Activated CD8-positive, alpha-beta memory T cell treated with anti-CD3 and anti-CD28 coated beads, Interleukin-2, amount 10 ng/mL, durations not matched to agents 7 days and 5 days (primary cell): Measurements from ENCODE around the gene SBF2. TPM values are rescaled to one million over a fixed set of nuclear protein-coding genes. Genes with fewer than 3 reads are reported as not detected.

ENCODE experiments used
- ATAC-seq: fragments of 150-1000 bp; cut with Tn5 transposase; one replicate; pipeline ENCODE4 v1.10.0; 2021; ENCODE audit warnings: moderate library complexity
- CTCF ChIA-PET: fragments of 350-600 bp; sonication (Branson Sonifier 250); formaldehyde crosslinking; loops from one replicate; lab custom pipeline; 2021; ENCODE audit warnings: antibody characterized with exemption; lab: Charles Lee
- DNase-seq: peaks from one replicate; pipeline ENCODE4 v3.0.0-alpha.2; 2020
- H3K27ac Mint-ChIP-seq: one replicate; pipeline ENCODE4 v1.8.0; 2021; ENCODE audit warnings: mild to moderate bottlenecking, mixed read lengths
- H3K27me3 Mint-ChIP-seq: one replicate; pipeline ENCODE4 v1.8.0; 2021; ENCODE audit warnings: mixed read lengths
- H3K36me3 Mint-ChIP-seq: one replicate; pipeline ENCODE4 v1.8.0; 2021; ENCODE audit warnings: mild to moderate bottlenecking, mixed read lengths
- H3K4me1 Mint-ChIP-seq: one replicate; pipeline ENCODE4 v1.8.0; 2021; ENCODE audit warnings: mixed read lengths
- H3K4me3 Mint-ChIP-seq: one replicate; pipeline ENCODE4 v1.8.0; 2021; ENCODE audit warnings: mild to moderate bottlenecking, moderate library complexity, mixed read lengths
- H3K9me3 Mint-ChIP-seq: one replicate; pipeline ENCODE4 v1.8.0; 2022; ENCODE audit warnings: low read depth, mixed read lengths
- total RNA-seq, 2 experiments: library from RNA; stranded (reverse); gene quantifications; one replicate each; pipeline ENCODE4 v1.2.3, GENCODE V29; 2021

SBF2 gene
- total RNA-seq, 2 experiments from 2014 or later, result 4.6 to 8.3 TPM

- ATAC-seq, result no peak
- no peaks in the 10 kb centered on the region for H3K27me3 Mint-ChIP-seq
- peaks cover 5% of the 10 kb centered on the region for H3K9me3 Mint-ChIP-seq
- peaks cover 33% of the 10 kb centered on the region for H3K36me3 Mint-ChIP-seq
- no peak for DNase-seq
- no peak overlapping the region for H3K27ac Mint-ChIP-seq
- no peak overlapping the region for H3K4me3 Mint-ChIP-seq
- CTCF ChIA-PET, result interaction anchor here (1.6 to 2.6 kb wide), 2 partner anchors 10 to 201 kb away, joined by 7 to 9 read pairs; no protein-coding TSS in a partner anchor
- H3K4me1 Mint-ChIP-seq, result peaks cover 6% of the 10 kb centered on the region
Observed at GRCh38 chr11:9736365-9736764, 557.7 kb downstream of the SBF2 start.

- H3K9me3 Mint-ChIP-seq, result peaks cover 5% of the 10 kb centered on the region
- ATAC-seq, result no peak
- no peak for DNase-seq
- H3K36me3 Mint-ChIP-seq, result peaks cover 32% of the 10 kb centered on the region
- H3K27me3 Mint-ChIP-seq, result no peaks in the 10 kb centered on the region
- CTCF ChIA-PET, result no interaction called here
- peaks cover 6% of the 10 kb centered on the region for H3K4me1 Mint-ChIP-seq
- no peak overlapping the region for H3K4me3 Mint-ChIP-seq
- no peak overlapping the region for H3K27ac Mint-ChIP-seq
Observed at GRCh38 chr11:9735919-9736318, 558.1 kb downstream of the SBF2 start.

DNA sequence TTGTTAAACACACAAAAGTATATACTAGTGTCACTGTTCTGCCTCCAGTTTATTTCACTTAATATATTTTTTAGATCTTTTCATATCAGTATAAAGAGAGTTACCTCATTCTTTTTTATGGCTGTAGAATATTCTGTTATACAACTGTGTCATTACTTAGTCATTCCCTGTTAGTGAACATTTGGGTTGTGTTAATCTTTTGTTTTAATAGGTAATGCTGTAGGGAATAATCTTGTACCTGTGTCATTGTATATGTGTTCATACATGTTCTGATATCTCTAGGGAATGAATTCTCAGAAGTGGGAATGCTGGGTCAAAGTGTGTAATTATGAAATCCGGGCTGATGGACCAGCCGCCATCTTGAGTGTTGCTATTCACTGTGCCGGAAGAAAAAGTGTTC, 558.8 kb downstream of the SBF2 start:
- DNase-seq (no peak), ATAC-seq (no peak)
- peaks cover 29% of the 10 kb centered on the region for H3K36me3 Mint-ChIP-seq
- no peak overlapping the region for H3K4me3 Mint-ChIP-seq
- CTCF ChIA-PET, result interaction anchor here (1.8 kb wide), 1 partner anchor 122 kb away, joined by 5 read pairs; no protein-coding TSS in a partner anchor
- peaks cover 6% of the 10 kb centered on the region for H3K4me1 Mint-ChIP-seq
- H3K27me3 Mint-ChIP-seq, result no peaks in the 10 kb centered on the region
- H3K9me3 Mint-ChIP-seq, result peaks cover 5% of the 10 kb centered on the region
- H3K27ac Mint-ChIP-seq, result no peak overlapping the region

DNA sequence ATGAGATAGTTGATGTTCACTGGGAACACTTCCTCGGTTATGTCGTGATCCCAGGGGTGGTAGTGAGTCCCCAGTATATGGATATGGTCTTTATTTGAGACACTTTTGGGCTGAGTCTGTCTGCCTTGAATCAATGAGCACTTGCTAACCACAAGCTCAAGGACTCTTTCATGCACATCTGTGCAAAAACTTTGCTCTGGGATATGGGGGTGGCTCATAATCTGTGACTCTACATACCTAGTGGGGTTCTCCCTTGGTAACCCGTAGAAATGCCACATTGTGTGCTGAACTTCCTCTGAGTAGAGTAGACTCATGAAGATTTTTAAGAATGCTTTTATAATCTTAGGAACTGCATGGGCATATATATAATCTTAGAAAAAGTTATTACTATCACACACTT, 560.8 kb downstream of the SBF2 start:
- Mint-ChIP-seq H3K27me3 (no peaks in the 10 kb centered on the region), H3K36me3 (peaks cover 23% of the 10 kb centered on the region), H3K4me1 (no peaks in the 10 kb centered on the region), H3K4me3 (no peak overlapping the region), H3K9me3 (peaks cover 5% of the 10 kb centered on the region), H3K27ac (no peak overlapping the region)
- DNase-seq (no peak), ATAC-seq (no peak)
- CTCF ChIA-PET, result interaction anchor here (1.9 kb wide), 1 partner anchor 15 kb away, joined by 4 read pairs; no protein-coding TSS in a partner anchor

GRCh38 chr11:9732453-9732852, 561.6 kb downstream of the SBF2 start:
- Mint-ChIP-seq H3K27ac (no peak overlapping the region), H3K4me1 (no peaks in the 10 kb centered on the region), H3K9me3 (peaks cover 5% of the 10 kb centered on the region), H3K27me3 (no peaks in the 10 kb centered on the region), H3K36me3 (peaks cover 20% of the 10 kb centered on the region), H3K4me3 (no peak overlapping the region)
- CTCF ChIA-PET, result no interaction called here
- DNase-seq (no peak), ATAC-seq (no peak)

GRCh38 chr11:9731256-9731655, 562.8 kb downstream of the SBF2 start:
- ATAC-seq (no peak), DNase-seq (no peak)
- Mint-ChIP-seq H3K36me3 (peaks cover 14% of the 10 kb centered on the region), H3K4me1 (peaks cover 4% of the 10 kb centered on the region), H3K27me3 (no peaks in the 10 kb centered on the region), H3K9me3 (no peaks in the 10 kb centered on the region), H3K27ac (no peak overlapping the region), H3K4me3 (no peak overlapping the region)
- CTCF ChIA-PET, result no interaction called here

Other genes with a start within 250 kb of the SBF2 start
- gene ADM, start 10.9 kb upstream of the SBF2 start, total RNA-seq, result 1 to 10 TPM in 1 of 2 experiments, under 1 TPM in 1; 0.54 to 3.7 TPM
- gene AMPD3, start 161.0 kb upstream of the SBF2 start, total RNA-seq, result 10 to 100 TPM in 1 of 2 experiments, 1 to 10 TPM in 1; 8.8 to 13.4 TPM
- 10 to 100 TPM in 1 of 2 experiments, 1 to 10 TPM in 1; 9.4 to 10.1 TPM for gene RNF141, start 247.0 kb upstream of the SBF2 start, total RNA-seq